Stimulated activated CD4-positive, alpha-beta T cell treated with anti-CD3 and anti-CD28 coated beads, Interleukin-12 subunit alpha, Interleukin-12 subunit beta, amount 100 ng/mL, for 4 hours (primary cell): Measurements from ENCODE around the gene GAL3ST3.

Experiments
- DNase-seq: peaks from one replicate; pipeline ENCODE4 v3.0.0-alpha.2; 2020

GAL3ST3 gene

DNA sequence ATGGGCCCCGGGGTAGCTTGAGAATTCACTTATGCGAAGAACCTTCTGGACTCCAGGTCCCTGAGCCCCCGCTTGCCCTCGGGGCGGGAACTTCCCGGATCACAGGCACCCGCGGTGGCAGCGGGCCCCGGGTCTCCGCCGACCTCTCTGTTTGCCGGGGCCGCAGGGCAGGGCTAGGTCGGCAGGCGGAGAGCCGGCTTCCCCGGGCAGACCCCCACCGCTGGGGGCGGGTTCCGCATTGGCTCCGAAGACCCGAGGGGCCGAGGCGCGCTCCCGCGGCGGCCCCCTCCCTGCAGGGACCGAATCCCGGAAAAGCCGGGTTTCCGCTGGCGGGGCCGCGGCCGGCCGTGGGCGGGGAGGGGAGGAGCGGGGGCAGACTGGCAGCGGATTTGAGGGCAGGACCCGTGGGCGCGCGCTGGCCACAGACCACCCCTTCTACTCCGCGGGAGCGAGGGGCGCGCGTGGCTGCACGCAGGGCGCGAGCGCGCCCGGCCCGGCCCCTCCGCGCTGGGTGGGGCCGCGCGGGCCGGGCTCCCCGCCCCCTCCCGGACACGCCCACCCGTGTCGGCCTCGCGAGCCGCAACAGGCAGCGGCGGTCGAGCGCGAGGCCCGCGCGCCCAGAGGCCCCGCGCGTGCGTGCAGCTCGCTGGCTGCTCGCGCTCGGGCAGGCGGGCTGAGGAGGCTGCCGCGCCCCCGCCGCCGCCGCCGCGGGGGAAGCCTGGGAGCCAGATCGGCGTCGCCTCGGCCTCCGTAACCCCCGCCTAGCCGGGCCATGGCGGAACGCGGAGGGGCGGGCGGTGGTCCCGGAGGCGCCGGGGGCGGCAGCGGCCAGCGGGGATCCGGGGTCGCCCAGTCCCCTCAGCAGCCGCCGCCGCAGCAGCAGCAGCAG lies 21.0 kb upstream of the GAL3ST3 start, which contains the start of gene PACS1:
PACS1 (plus strand) TSS at position 558 of the 889 bp plus-strand sequence; CDS start at position 773, 215 bp downstream.
- DNase-seq, result peak; percentile 70

DNA sequence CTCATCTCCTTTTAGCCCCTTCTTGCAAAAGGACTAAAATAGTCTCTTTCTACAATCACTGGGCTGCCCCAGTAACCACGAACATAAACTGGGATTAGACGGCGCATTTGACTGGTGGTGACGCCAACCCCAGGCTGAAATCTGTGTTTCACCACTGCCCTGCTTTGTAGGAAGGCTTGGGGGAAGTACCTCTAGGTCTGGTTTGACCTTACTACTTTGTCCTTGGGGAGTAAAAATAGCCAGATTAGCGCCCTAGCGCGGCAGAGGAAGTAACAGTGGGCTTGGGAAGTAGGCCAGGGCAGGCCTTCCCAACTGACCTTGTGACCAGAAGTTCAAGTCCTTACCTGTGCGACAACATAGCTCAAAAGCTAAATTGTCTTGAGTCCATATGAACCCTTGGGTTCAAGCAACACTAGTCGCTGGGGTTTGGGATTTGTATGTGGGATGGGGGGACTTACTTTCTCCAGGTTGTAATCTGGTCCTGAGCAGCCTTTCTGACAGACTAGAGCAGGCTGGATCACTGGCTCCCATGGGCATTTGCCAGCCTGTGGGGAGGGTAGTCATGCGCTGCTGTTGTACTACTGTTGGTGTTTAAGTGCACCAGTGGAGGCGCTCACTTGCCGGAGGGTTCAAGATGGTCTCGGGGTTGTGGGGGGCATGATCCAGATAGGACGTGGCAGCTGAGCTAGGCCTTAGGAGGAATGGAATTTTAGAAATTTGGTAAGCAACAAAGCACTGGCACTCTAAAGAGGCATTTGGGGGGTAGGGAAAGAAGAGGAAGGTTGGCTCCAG lies 20.2 kb upstream of the GAL3ST3 start:
- DNase-seq, result no peak

DNA sequence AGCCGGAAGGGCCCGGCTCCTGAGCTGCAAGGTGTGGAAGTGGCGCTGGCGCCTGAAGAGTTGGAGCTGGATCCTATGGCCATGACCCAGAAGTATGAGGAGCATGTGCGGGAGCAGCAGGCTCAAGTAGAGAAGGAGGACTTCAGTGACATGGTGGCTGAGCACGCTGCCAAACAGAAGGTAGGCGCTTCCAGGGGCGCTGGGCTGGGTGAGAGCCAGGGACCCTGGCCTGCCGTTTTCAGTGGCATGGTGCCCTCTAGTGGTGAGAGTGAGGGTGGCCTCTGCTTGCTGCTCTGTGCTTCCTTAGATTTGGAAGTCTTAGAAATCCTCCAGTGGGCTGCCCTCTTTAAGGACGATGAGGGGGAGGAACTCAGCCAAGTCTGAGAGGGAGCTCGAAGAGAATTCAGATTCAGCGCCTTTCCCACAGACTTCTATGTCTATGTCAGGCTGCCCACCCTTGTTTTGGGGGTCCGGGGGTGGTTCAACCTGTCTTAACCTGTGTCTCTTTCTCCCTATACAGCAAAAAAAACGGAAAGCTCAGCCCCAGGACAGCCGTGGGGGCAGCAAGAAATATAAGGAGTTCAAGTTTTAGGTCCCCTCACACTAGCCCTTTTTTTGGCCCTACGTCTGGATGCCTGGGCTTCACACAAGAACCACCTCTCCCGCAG lies 19.3 kb upstream of the GAL3ST3 start:
- DNase-seq, result peak; percentile 71

DNA sequence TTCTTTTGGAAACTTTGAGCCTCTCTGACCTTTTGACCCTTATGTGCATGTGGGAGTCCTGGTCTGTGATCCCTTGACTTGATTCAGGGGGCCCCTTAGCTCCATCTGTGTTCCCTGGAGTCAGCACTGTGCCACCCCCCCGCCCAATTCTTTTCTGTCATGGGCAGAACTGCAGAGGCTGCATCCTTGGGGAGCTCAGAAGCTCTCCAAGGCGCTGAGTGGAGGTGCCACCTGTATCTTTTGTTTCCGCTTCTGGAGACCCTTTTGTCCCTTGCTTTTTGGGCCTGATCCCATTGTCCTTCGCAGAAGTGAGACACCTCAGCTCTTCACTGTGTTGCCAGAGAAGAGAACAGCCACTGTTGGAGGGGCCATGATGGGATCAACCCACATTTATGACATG lies 18.7 kb upstream of the GAL3ST3 start:
- no peak for DNase-seq

DNA sequence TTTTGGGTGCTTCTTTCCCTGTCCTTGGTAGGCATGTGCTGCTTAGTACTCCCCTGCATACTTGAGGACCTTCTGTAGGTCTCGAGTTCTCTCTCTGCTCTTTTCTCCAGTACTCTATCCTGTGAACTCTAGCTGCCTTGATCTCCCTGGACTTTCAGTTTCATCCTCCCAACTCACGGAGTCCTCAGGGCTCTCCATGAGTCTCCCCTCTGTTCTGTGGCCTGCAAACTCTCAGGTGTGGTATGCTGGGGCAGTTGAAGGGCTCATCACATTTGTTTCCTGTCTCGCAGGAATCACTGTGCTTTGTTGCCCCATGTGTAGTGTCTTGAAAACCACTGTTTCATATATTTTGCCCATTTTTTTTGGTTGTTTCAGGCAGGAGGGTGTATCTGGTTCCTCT lies 17.8 kb upstream of the GAL3ST3 start:
- no peak for DNase-seq

DNA sequence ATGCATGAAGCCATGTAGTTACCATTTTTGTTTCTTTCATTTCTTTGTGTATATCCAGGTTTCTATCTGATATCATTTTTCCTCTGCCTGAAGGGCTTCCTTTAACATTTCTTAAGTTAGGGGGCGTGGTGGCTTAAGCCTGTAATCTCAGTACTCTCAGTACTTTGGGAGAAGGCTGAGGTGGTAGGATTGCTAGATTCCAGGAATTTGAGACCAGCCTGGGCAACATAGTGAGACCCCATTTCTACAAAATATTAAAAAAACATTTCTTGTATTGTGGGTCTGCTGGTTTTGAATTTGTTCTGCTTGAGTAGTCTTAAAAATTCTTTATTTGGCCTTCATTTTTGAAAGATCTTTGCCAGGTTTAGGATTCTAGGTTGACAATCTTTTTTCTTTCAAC lies 15.6 kb upstream of the GAL3ST3 start:
- no peak for DNase-seq

DNA sequence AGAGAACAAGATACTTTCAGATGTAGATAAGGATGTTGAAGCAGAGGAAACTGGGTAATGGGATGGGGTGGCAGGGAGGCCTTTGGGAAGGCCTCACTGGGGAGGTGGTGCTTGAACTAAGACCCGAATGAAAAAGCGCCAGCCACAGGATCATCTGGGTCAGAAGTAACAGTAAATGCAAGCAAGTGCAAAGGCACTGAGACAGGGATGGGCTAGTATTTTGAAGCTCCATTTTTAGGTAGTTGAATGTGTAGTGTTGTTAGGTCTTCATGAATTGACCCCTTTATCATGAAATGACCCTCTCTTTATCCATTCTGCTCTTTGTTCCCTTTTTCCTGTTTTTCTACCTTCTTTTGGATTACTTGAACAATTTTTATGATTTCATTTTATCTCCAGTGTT lies 14.9 kb upstream of the GAL3ST3 start:
- no peak for DNase-seq

DNA sequence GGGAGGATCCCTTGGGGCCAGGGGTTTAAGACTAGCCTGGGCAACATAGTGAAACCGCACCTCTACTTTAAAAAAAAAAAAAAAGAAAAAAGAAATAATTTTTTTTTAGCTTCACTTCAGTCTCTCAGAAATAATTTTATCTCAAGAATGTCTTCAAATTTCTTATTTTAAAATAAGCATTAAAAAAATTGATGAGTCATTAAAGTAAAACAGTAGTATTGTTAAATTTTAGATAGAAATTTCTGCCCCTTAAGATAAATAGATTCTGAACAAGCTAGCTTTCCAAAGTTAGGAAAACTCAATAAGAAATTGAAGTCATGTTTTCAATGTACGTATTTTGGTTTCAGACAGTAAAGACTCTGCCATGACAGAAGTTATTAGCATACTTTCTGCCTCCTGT lies 13.4 kb upstream of the GAL3ST3 start:
- no peak for DNase-seq

DNA sequence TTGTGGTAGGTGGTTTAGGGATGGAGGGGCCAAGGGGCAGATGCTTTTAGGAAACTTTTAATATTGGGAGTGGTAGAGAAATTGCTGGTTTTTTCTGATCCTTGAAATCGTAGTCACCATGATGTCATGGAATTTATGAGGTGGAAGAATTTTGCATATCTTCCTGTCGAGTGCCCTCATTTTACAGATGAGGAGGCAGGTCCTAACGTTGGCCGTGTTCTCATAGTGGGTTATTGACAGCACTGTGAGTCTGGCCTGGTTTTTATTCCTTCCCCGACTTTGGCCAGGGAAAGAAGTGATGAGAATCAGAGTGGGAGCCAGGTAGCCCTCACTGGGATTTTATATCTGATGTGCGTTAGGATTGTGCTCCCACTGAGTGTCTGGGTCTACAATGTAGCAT lies 12.3 kb upstream of the GAL3ST3 start:
- no peak for DNase-seq

DNA sequence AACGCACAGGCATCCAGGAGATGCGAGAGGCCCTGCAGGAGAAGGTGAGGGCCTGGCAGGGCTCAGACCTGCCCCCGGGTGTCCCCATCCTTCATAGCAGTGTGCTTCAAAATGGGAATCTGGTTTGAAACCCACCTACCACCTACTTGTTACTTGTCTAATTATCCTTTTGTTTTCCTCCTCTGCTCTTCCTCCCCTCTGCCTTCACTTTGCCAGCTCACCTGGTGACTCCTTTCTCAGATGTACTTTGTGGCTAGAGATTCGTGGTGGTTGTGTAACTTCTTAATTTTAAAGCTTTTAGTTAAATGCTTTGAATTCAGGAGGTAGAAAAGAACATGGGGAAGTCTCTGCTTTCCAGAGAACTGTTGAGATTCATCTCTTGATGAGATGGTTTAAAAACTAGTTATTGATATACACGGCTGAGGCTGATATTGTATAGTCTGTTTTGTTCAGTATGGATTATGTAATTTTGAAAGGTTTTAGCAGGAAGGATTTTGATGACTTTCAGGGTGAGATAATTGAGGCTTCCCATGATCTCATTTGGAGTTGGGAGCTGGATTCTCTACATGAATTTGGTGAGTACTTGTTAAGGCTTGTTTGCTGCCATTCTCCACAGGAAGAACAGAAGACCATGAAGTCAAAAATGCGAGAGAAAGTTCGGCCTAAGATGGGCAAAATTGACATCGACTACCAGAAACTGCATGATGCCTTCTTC lies 11.2 kb upstream of the GAL3ST3 start:
- no peak for DNase-seq

DNA sequence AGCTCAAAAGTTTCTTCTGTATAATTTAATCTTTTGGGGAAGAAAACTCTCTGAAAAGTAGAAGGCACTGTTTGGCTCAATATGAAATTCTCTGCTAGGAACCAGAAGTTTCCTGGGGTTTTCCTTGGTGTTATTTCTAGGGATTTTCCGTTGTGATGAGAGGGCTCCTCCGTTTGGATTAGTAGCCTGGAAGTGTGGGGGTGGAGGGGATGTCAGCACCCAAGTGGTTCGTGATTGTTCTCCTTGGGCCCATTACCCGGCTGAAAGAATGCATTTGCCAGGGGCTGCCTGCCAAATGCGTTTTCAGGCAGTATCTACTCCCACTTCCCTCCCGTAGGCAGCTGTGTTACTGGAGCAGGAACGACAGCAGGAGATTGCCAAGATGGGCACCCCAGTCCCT lies 7.5 kb upstream of the GAL3ST3 start:
- no peak for DNase-seq

DNA sequence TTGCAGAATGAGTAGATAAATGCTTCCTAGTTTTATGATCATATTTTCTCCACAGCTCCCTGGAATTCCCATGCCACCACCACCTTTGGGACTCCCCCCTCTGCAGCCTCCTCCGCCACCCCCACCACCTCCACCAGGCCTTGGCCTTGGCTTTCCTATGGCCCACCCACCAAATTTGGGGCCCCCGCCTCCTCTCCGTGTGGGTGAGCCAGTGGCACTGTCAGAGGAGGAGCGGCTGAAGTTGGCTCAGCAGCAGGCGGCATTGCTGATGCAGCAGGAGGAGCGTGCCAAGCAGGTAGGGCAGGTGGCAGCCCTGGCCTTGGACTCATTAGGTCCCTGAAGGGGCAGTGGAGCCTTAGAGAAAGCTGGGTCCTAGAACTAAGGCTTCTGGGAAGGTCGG lies 6.1 kb upstream of the GAL3ST3 start:
- no peak for DNase-seq

DNA sequence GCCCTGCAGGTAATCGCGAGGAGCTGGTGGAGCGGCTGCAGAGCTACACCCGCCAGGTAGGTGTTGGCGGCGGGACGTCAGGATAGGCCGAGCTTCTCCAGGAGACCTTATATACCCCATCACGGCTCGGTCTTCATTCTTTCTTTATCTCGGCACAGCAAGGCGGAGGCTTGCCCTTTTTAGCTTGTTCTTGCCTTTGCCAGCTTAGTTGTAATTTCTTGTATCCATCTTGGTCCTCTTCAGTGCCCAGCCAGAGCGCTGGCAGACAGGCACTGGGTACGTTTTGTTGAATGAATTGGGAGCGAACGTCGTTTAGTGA lies 3.7 kb upstream of the GAL3ST3 start:
- DNase-seq, result no peak

DNA sequence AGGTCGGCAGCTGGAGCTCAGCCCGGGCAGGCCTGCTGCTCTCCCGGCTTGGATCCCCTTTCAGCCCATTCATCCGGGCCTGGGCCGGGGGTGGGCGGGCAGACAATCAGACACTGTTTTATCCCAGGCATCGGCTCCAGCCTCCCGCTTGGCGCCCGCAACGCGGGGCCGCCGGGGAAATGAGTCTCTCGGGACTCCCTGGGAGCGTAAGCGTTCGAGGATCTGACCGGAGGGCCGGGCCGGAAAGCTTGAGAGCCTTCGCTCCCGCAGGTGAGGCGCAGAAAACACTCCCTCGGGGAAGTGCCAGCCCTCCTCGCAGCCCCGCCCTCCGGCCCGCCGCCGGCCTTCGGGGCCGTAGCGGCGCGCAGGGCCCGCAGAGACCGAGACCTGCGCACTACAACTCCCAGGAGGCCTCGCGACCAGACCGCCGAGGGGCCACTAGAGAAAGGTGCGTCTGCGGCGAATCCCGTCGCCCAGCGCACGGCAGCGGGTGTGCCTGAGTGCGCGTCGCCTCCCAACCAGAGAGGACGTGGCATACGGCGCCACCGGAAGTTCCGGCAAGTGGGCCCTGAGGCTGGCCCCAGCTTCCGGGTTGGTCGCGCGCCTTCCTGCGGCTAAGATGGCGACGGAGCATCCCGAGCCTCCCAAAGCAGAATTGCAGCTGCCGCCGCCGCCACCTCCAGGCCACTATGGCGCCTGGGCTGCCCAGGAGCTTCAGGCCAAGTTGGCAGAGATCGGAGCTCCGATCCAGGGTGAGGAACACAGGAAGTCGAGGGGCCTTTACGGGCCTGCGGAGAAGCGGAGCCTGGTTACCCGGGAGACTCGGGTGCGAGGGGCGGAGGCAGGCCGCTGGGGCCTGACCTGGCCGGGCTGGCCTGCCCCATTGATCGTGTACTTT lies 3.1 kb upstream of the GAL3ST3 start, which contains the start of gene SF3B2:
SF3B2 (plus strand) TSS at position 599 of the 898 bp plus-strand sequence; CDS start at position 620, 21 bp downstream.
- peak; percentile 94 for DNase-seq

DNA sequence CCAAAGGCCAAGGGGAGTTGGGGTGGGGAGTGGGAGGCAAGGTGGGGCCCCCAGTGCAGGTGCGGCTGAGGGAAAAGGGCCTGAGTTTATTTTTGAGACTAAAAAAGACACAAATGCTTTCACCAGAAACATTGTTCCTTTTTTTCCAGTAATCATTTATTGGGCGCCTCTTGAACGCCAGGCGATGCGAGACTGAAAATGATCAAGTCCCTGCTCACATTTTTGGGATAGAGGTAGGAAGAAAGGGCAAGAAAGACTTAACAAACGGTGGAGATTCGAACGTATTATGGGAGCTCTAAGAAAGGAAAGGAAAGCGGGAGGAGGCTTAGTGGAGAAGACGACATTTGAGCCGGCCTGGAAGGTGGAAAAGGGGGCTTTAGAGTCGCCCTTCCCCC lies 2.4 kb upstream of the GAL3ST3 start:
- no peak for DNase-seq

DNA sequence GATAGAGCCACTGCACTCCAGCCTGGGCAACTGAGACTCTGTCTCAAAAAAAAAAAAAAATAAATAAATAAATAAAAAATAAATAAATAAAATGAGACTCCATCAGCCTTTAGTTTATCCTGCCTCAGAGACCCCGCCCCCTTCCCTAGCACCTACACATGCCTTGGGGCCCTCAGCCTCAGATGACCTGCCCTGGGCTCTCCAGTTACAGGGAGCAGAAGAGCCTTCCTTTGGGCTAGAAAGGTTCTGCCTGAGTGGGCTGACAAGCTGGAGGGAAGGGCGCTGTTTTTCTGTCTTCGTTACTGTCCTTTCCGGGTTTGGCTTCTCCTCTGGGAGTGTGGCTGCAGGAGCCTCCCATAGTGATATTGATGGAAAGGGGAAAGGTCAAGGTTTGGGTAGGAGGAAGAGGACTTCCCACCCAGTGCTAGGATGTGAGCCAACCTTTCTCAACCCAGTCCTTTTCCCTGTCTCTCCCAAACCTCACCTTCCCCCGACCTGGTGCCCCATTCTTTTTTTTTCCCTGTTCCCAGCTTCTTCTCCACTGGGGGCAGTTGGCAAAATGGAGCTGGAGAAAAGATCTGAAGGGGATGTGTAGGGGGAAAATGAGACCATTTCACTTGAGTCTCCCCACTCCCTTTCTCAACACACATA lies 1.7 kb upstream of the GAL3ST3 start:
- no peak for DNase-seq

DNA sequence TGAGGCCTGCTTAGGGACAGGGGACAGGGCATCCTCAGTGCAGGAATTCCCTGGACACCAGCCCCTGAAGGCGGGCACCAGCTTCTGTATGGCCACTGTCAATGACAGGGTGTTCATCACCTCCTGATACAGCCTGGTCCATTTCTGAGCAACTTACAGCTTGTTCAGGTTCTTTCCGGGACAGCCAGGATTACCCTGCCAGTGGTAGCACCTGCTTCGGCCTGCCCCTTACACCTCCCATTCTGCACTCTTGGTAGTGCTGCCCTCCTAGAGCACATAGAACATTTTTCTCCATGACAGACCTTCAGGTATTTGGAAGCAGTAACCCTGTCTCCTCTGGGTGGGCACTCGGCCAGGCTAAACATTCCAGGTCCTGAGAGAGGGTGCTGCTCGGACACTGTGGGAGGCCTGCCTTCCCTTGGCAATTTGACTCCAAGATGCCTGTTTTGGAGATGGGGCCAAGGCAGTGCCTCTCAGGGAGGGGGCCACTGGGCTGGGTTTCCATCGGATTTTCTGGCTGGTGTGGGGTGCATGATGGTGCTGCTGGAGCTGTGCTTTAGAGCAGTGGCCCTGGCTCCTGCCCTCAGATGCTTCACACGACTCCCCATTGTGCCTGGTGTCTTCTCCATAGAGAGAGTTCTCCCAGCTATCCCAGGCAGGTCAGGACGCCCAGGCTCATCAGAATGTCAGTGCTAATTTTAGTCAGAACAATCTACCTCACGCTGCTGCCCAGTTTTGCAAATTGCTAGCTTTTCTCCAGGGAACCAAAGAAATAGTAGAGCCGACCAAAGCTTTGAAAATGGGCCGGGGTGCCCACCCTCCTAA lies 1.2 kb downstream of the GAL3ST3 start:
- no peak for DNase-seq

DNA sequence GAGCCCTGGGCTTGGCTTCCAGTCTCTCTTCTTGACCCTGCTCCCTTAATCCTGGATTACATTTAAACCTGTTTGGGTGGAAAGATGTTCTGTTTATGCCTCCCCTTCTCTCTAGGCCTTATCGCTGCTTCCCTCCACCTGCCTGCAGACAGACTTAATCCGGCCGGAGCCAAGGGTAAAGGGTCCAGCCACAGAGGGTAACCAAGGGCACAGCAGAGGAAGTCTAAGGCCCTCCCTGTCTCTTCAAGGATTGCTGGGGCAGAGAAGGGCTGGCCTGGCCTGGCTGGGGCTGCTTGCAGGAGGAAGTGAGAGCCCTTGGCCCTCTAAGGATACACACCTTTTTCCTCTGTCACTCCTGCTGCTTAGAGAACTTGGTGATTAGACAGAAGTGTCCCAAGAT lies 2.1 kb downstream of the GAL3ST3 start:
- no peak for DNase-seq

DNA sequence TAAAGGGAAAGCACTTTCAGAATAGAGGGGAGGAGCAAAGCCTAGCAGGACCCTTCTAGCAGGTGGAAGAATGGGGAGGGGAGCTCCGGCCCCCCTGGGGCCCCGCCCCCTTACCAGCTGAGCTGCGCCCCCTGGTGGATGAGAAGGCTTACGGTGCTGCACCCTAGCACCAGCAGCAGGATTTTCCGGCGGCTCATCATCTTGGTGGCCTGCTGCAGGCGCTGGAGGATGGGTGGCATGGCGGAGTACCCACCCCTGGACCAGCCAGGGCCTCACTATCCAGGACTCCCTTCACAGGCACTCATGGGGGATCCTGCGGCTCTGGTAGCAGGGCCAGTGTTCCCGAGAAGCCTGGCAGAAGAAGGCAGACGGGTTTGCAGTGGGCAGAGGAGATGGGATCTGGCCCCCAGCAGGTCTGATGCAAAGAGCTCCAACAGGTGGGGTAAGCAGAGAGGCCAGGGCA lies 3.8 kb downstream of the GAL3ST3 start:
- DNase-seq, result peak; percentile 79

DNA sequence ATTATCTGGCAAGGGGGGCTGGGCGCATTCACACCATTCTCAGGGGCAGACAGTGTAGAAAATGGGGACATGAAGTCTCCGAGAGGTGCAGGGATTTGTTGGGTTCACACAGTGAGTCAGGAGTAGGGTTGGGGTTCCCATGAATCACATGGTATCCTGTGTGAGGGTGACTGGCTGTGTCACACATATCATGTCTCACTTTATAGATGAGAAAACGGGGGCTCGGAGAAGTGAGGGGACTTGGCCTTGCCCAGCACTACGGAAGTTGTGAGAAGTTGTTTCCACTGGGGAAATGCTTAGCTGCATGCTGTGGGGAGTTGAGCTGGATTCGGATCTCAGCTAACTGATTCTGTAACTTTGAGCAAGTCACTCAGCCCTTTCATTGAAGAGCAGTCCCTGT lies 4.2 kb downstream of the GAL3ST3 start:
- no peak for DNase-seq
